GM21526 (cell line): Measurements from ENCODE around the gene SETBP1.

ENCODE experiments used
- ATAC-seq: cut with Tn5 transposase; IDR thresholded peaks from one replicate; pipeline ENCODE4 v1.9.1; 2021; ENCODE audit warnings: moderate library complexity; ENCODE audit not compliant: unreplicated experiment, low FRiP score

Gene SETBP1

DNA sequence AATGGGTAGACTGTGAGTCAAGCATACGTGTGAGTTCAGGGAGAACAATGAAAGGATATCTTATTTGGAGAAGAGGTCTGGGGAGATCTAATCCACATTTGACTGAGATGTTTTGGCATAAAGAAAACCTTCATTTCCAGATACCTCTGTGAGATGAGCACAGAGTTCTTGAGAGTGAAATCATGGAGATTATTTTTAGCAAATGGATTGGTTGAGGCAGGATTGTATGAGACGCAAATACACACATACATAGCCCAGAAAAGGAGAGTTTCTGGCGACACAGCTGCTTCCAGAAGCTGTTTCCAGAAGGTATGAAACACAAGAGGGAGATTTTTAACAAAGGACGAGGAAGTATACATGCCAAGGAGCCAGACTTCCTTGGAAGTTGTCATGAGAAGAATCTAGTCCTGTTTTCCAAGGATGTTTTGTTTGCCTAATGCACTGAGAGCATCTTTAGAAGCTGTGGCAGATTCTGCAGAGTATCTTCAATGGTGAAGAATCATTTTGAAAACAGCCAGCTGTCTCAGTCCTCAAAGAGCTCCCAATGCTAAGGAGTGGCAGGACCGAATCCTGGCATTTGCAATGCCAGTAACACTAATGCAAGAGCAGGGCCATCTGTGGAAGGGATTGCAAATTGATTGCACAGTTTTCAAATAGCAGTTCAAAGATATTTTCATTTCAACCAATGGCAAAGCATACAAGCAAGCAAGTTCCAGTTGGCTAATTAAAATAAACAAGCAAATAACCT, 177.2 kb downstream of the SETBP1 start:
- no peak for ATAC-seq

DNA sequence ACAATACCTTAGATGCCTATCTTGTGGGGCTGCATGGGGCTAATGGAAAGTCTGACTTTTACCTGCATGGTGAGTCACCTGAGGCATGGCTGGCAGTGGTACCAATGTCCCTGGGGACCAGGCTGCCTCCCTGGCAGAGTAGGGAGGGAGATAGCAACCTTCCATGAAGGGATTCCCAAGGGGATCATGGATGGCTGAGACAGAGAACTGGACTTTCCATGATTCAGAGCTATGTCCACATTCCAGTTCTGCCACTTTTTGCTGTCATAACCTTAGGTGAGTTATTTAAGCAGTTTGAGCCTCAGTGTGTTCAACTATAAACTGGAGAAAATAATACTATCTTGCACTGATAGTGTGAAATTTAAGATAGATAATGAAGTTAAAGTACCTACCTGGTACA, 178.6 kb downstream of the SETBP1 start:
- ATAC-seq: no peak

DNA sequence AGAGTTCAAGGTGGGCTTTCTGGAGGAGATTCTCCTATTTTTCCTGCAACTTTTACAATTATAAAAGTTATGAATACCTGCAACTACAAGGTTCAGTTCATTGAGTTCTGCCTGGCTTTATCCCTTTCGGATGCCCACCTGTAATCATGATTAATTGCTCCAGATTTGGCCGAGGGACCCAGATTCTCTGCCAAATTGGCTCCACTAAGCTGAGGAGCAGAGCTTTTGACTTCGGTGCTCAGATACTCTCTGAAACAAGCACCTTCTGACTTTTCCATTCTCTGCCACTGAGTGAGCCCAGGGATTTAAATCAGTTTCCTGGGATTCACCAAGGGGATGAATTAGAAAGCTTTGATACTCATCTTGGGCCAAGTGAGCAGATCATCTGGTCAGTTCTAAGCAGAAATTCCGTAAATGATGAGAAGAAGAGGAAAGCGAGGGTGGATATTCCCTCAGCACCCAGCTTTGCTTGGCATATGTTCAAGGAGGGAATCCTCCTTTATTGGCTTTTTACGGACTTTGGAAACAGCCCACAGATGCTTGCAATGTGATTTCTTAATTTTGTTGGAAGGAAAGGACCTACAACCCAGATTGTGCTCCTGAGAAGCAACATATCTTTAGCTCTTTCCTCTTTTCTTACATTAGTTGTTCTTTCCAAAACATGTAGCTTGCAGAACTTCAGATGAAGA, 179.2 kb downstream of the SETBP1 start:
- ATAC-seq: no peak

DNA sequence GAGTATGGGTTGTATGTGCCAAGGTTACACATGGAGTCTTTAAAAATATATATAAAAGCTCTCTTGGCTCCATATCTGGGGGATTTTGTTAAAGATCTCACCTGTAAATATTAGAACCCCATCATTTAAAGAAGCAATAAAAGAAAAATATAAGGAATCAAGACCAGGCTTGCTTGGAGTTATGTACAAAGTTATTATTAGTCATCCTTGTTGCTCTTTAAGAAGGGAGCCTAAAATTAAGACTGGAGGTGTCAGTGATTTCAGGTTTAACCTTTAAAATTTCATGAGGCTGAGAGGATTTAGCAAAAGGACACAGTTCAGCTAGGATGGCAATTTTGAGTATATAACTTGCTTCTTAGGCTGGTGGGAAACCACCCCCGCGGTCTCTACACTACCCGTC, 181.4 kb downstream of the SETBP1 start:
- ATAC-seq: no peak

DNA sequence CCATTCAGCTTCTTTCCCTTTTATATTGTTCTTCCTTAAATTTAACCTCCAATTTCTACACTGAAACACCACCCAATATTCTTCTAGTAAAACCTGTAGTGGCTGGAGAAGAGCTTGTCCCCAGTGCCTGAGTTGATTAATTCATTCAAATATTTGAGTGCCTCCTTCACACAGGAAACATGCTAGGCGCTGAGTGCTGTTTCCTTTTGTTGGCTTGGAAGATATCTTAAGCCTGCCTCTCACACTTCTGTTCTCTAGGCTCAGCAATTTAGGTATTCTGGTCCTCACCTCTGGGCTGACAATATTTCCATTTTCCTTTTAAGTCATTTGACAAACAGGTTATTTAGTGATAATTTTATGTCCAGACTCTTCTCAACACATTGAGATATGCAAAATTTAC, 185.4 kb downstream of the SETBP1 start:
- ATAC-seq: no peak

DNA sequence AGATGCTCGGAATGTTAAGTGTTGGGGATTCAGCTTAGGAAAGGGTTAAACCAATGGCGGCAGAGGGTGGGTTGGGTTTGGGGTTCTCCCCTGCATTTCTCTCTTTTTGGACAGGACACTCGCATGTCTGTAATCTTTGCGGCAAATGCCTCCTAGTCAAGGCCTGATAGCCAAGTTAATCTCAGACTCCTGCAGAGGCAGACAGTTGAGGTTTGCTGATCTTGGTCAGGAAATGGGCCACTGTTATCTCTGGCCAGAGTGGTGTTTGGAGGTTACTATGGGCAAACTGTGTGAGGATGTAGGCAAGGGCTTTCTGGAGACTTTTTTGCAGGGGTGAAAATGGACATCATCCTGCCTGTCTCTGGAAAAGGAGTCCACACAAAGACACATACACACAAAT, 188.8 kb downstream of the SETBP1 start:
- no peak for ATAC-seq

DNA sequence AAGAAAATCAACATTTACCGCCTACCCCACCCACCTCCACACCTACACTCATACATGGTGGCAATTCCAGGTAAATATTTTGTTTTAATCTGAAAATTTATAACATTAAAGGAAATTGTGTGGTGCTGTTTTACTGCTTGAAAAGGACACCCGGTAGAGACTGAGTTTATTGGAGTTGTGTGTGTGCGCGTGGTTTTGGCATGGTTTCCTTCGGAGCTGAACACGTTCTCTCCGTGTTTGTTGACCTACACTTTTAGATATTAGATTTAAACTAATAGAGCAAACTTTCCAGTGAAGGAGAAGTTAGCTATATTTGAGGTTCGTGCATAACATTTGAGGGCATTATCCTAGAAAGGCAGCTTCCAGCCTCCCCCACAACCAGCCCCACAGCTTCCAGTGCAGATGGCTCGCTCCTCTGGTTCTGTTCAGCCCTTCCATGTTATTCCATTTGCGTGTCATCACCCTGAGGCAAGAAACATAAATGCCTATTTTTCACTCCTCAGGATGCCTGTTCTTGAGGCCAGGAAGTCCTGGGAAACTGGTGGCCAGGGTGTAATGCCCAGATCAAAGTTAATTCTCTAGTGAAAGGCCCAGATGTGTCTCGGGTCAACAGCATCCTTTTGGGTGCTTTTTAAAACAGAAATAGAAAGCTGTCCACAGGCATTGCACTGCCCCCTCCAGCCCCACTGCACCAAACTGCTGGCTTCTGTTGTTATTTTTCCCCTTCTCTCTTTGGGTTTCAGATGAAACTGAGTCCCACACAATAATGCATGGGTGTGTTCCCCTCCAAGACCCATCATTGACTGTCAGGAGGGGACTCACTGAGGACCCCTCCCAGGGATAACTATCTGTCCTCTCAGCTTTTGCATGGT, 190.2 kb downstream of the SETBP1 start:
- ATAC-seq: peak; percentile 39

DNA sequence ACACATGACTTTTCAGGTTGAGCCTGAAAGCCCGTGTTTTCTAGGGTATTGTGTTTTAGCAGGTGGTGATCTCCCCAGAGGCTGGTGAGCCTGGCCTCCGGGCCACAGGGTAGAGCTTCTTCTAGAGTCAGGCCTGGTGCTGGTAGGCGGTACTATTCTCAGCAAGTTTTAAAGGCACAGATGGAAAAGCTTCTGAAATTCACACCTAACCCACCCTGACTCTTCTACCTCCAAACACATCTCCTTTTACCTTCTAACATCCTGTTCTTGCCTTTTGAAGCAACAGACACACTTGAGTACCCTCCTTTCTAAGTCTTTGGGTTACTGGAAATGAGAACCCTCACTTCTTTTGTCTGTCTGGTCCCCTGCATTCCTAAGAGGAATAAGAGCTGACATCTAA, 191.1 kb downstream of the SETBP1 start:
- ATAC-seq: peak; percentile 57

DNA sequence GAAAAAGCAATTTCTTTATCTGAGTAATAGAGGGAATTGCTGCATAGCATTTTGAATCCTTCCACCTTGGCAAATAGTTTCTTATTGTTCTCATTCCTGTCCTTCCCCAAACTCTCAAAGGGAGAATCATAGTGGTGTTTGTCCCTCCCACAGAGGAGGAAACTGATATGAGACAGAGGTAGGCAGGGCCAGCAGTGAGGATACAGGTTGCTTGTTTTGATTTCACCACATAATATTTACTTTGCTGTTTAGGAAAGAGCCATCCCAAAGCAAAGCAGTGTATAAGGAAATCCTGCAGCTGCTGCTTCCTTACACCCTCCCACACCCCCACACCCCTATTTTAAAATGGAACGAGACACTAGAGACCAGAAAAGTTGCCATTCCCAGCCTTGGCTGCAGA, 195.3 kb downstream of the SETBP1 start:
- no peak for ATAC-seq

DNA sequence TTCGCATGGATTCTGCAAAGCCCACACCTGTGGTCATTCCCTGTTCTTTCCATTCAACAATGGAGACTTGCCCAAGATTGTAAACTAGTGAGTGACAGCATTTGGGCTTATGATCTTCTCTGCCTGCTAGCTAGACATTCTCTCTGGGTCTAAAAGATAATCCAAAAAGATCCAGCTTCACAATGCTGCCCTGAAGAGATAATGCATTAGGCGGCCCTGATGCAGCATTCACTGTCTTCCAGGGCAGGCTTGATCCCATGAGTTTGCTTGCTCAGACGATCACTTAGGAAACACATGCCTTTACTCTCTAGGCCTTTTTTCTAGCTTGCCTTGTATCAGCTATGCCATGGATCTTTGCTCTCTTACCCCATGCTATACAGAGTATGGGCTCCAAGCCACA, 196.1 kb downstream of the SETBP1 start:
- ATAC-seq: no peak

DNA sequence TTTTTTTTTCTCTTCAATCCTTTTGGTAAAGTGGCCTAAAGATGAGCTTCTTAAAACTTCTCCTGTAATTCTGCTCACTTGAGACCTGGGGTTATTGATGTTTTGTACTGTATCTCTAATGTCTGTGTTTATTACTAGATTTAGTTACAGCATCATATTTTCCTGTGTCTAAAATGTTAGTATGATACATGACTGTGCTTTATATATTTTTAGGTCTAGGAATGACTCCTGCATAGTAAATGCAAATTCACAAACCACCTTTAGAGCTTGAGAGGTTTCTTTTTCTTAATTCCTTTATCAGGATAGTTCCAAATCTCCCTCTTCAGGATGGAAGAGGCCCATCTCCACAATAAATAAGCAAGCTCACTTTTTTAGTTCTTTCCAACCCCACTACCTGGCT, 197.6 kb downstream of the SETBP1 start:
- ATAC-seq: no peak

DNA sequence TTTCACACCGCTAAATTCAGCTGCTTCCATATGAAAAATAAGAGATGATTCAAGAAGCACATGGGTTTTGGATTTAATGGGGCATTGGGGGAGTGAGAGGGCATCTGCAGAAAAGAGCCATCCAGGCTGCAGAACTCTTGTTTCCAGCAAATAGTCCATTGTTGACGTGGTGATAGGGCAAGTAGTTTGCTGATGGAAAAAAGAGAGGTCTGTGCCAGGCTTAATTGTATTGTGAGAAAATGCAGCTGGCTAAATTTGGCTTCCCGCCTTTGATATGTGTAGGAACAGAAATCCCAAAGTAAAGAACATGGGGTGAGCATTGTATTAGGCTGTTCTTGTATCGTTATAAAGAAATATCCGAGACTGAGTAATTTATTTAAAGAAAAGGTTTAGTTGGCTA, 199.5 kb downstream of the SETBP1 start:
- no peak for ATAC-seq

DNA sequence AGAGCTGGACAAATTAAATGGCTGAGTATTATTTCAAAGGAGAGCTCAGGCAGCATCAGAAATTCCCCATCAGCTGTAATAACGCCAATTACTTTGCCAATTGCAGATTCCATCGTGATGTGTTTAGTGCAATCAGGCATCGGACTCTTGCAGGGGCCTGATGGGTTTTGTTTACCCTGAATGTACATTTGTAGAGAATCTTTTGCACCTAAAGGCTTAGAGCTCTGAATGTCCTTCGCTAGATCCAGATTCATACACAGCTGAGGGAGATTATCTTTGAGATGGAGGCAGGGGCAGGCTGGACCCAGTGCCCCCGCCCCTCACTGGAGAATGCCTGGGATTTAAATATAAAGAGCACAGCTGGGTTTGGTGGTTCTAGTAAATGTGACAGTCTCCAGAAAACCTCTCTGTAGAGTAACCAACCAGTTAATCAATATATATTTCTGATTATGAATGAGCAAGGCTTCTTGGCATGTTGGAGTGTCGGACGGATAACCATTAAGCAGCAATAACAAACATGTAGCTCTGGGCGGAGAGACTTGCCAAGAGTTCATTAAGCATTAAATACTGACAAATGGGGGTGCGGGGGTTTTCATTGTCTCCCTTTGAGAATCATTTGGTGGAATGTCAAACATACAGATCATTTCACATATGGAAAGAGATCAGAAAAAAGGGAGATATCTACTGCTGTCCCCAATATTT, 200.9 kb downstream of the SETBP1 start:
- ATAC-seq: no peak

DNA sequence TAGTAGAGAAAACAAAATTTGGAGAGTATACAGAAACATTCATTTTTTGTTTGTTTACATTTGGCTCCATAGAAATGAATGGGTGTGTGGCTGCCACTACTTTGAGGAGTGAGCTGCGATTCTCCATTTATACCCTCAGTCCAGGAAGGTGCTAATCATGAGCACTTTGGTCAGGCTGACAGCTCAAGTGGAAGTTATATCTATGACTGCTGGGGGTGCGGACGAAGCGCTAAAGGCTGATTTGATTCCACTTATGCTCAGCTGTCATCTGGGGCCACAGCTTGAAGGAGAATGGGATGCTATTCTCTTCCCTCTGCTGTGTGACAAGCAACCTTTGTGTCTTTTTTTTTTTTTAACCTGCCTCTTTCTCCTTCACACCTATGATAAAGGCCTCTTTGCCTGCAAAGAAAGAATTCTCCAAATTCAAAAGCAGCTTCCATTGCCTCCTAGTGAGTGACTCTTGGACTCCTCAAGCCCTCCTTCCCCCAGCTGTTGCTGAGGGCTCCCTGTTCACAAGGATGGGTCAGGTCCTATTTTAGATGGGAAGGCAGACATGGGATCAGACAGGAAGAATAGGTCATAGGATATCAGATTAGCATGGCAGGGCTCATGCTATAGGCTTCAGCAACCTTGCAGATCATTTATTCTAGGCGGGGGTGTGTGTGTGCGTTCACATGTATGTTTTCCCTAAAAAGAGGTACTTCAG, 201.6 kb downstream of the SETBP1 start:
- ATAC-seq: no peak

DNA sequence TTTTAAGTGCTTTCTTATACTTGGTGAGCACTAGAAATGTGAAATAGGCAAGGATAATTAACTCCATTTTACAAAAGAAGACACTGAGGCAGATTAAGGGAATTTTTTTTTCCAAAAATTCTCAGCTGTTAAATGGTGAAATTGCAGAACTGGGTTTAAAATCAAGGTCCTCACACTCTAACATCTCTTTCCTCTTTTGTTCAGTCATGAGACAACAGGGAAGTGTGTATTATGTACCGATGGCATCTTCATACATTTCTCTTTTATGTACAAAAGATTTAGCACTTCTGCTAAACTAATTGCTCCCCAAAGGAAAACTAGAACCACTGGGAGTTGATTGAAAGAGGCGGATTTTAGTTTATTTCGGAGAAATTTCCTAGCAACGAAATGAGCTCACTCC, 203.0 kb downstream of the SETBP1 start:
- ATAC-seq: no peak

DNA sequence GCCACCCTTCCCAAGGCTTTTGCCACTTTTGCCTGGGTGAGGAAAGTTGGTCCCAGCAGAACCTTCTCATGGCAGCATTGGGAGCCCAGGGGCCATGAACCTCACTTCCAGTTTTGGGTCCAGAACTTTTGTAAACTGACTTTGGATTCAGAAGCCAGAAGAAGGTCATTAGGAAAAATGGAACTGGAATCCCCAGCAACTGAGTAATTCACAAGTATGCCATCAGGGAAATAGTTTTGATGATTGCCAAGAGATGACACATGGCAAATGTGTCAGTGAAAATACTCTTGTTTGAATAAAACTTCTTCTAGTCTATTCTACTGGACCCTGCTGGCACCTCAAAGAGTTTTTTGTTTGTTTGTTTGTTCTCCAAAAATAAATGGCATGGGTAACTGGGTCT, 203.7 kb downstream of the SETBP1 start:
- ATAC-seq: no peak

DNA sequence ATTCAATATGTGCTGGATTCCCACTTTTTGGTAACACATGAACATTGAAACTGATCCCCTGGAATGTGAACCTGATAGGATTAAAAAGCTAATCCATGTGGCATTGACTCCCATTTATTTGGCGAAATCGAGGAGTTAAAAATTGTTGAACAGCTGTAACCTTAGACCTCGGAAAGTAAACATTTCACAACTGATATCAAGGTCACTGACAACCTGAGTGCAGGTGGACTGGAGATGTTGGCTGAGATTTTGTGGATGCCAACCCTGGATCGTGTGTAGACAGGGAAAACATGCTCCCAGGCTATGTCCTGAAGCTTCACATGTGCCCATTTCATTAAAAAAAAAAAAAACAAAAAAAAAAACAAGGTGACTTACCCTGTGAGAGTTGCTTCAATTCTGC, 204.8 kb downstream of the SETBP1 start:
- ATAC-seq: no peak

DNA sequence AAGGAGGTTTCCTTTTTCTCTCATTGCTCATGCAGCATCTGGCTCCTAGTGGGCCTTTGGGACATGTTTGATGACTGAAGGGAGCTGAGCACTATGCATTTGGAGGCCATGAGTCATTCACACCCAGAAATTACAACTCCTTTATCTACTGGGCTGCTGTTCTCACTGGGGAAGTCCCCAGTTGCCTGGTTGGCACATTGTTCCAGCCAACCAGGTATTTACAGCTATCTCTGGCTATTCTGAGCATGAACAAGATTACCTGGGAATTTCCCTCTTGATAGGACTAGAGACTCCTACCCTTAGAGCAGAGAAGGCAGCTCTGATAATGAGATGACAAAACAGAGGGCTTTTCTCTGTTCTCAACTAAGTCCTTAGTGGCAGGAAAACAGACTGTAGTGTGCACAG, 206.5 kb downstream of the SETBP1 start:
- peak; percentile 79 for ATAC-seq

DNA sequence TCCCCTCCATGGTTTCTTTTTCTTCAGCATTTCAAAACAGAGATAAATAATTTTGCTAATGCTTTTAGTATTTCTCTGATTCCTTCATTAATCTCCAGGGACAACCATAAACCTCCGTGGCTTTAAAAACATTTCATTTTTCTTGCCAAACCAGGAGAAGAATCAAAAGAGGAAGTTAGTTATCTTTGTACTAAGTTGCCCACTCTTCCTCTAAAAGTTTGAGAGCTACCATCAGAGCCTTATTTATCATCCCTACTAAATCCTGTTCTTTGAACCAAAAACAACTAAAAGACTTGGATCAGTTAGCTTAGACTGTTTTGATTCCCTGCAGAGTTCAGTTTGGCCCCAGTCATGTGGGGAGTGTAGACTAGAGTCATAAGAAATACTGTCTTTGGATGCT, 208.4 kb downstream of the SETBP1 start:
- ATAC-seq: no peak

DNA sequence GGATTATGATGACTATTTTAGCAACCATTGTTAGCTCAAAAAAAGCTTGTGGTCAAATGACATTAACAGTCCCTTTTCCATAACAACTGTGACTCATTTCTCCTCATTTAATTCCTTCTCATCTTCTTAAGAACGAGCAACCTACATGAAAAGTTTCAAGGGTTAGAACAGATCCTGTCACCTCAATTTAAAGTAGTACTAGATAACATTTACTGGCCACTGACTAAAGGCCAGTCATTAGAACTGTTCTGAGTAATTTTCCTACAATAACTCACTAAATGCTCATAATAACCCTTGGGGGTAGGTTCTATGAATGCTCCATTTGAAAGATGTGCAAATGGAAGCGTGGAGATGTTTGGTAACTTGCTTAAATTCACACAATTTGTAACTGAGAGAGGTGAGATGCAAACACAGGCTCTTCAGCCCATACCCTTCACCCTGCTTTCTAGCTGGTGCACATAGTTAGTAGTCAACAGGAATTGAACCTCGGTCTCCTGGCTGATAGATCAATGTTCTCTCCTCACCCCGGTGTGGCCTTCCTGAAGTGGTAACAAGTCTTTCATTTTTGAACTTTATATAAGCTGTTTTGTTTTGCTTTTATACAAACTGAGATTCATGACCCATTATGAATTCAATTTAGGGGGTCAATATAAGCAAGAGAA, 212.5 kb downstream of the SETBP1 start:
- no peak for ATAC-seq
